ENCODE measurements around the gene PPM1M. TPM values are rescaled to one million over a fixed set of nuclear protein-coding genes. Genes with fewer than 3 reads are reported as not detected.

PPM1M gene
- total and polyA plus RNA-seq, 10 of the 15 experiments (the other 5 are each of a cell fraction or from before 2014, with no cell fraction given) = 7.3 to 24.8 (median 15.8) TPM

- TF ChIP-seq BCL3 (IDR thresholded peaks at IDR 0.05; ENCODE audit: borderline replicate concordance, insufficient read depth, low read depth, low read length, poor library complexity, severe bottlenecking) (no peak), BCL11A (IDR thresholded peaks at IDR 0.05; ENCODE audit: low read depth, low read length) (no peak), TCF12 (IDR thresholded peaks at IDR 0.05; ENCODE audit: low read depth, low read length) (no peak), CREM (IDR thresholded peaks at IDR 0.05; ENCODE audit: low read depth) (no peak), ZNF24 (IDR thresholded peaks at IDR 0.05) (no peak)
These were observed 27.5 kb upstream of the PPM1M start (continued) for GRCh38 chr3:52218026-52218425.

GRCh38 chr3:52218454-52218853, 27.1 kb upstream of the PPM1M start:
- H3K4me2 ChIP-seq (ENCODE audit: control insufficient read depth, insufficient read depth) = peak overlapping the region; percentile 10; the same call in 1 of the 2 replicates
- H4K20me1 ChIP-seq (ENCODE audit: control insufficient read depth, insufficient read depth) = no peaks in the 10 kb centered on the region
- DNase-seq (ENCODE audit: low read depth, low spot score) (no peak), FAIRE-seq (no peak), ATAC-seq (no peak)
- H3K4me3 ChIP-seq = no peak overlapping the region
- 35% methylated on average over 11 of the region's 12 CpGs for WGBS (ENCODE audit: insufficient coverage, insufficient replicate concordance, low lambda C conversion rate, missing lambda C conversion rate)
- SMC1A ChIA-PET (ENCODE audit: uncharacterized antibody, unreplicated experiment) = interaction anchor here (10.5 kb wide), 1 partner anchor 119 kb away, joined by 112 read pairs; no protein-coding TSS in a partner anchor
- no peaks in the 10 kb centered on the region for H3K79me2 ChIP-seq (ENCODE audit: control insufficient read depth, insufficient read depth, low read length)
- H3K4me1 ChIP-seq (ENCODE audit: control insufficient read depth, insufficient read depth, low read length) = peaks cover 14% of the 10 kb centered on the region
- in situ Hi-C loops (cut with MboI) = no loop called here
- no peak overlapping the region for H2AFZ ChIP-seq (ENCODE audit: control insufficient read depth, low read depth, low read length)
- no peak overlapping the region for H3K27ac ChIP-seq (ENCODE audit: control insufficient read depth, insufficient read depth)
- CTCF ChIA-PET = interaction anchor here (0.6 to 8.5 kb wide), 5 partner anchors 12 to 122 kb away, joined by 3 to 129 read pairs (median 53); no protein-coding TSS in a partner anchor
- no TSS peak for BruUV-seq (replicated peaks)
- TF ChIP-seq STAT3 (IDR thresholded peaks at IDR 0.05; ENCODE audit: low read depth, low read length) (no peak), TAF1 (IDR thresholded peaks at IDR 0.05; ENCODE audit: borderline replicate concordance, low read depth, low read length) (no peak), SUZ12 (IDR thresholded peaks at IDR 0.05; ENCODE audit: unreplicated experiment) (no peak), EZH2 (IDR thresholded peaks at IDR 0.05; ENCODE audit: borderline replicate concordance, control insufficient read depth, low read depth, low read length) (no peak), POLR2AphosphoS5 (IDR thresholded peaks at IDR 0.05; ENCODE audit: low read length) (no peak), YY1 (IDR thresholded peaks at IDR 0.05; ENCODE audit: low read depth, low read length) (no peak), POU2F2 (IDR thresholded peaks at IDR 0.05; ENCODE audit: borderline replicate concordance, low read depth, low read length) (no peak), E2F8 (IDR thresholded peaks at IDR 0.05; ENCODE audit: low read depth, partially characterized antibody) (no peak)
- no peaks in the 10 kb centered on the region for H3K27me3 ChIP-seq (replicated peaks in 1 of 2; ENCODE audit: control insufficient read depth in 2 of 2, insufficient read depth in 2 of 2, low read length in 1 of 2)
- no peak overlapping the region for H3K9ac ChIP-seq (ENCODE audit: control insufficient read depth, insufficient read depth, low read length)
- no peaks in the 10 kb centered on the region for H3K9me3 ChIP-seq (replicated peaks; ENCODE audit: control insufficient read depth, insufficient read depth, low read length)
- intact Hi-C loops (cut with micrococcal nuclease; ENCODE audit: unreplicated experiment) = no loop called here
- POLR2A ChIA-PET = interaction anchor here (0.8 to 1.5 kb wide), 2 partner anchors 10 to 16 kb away, joined by 4 to 5 read pairs; no protein-coding TSS in a partner anchor
- H3K36me3 ChIP-seq (ENCODE audit: control insufficient read depth in 2 of 2, insufficient read depth in 2 of 2, low read length in 1 of 2) = peaks cover 5 to 15% of the 10 kb centered on the region in 2 experiments
- RAD21 ChIA-PET (ENCODE audit: unreplicated experiment) = interaction anchor here (1.1 to 4.9 kb wide), 3 partner anchors 63 to 162 kb away, joined by 3 to 53 read pairs (median 3); no protein-coding TSS in a partner anchor
